Large intestine (tissue), 3 donors: ENCODE results near the gene CUX1. TPM values are rescaled to one million over a fixed set of nuclear protein-coding genes. Genes with fewer than 3 reads are reported as not detected.

Experiments used
- DNase-seq, 2 donors: peaks; one replicate each; pipeline versions ENCODE4 v3.0.0 to v3.0.0-alpha.2; 2013
- H3K27ac ChIP-seq: one replicate; pipeline ENCODE4 v1.5.1; 2013; ENCODE audit warnings: low read length
- H3K27me3 ChIP-seq: 2 replicates; pipeline ENCODE4 v1.6.1; 2013; ENCODE audit warnings: low read length; ENCODE audit not compliant: control insufficient read depth, insufficient read depth
- H3K36me3 ChIP-seq: 2 replicates; pipeline ENCODE4 v1.6.1; 2013; ENCODE audit warnings: low read length; ENCODE audit not compliant: control insufficient read depth, insufficient read depth
- H3K4me1 ChIP-seq: one replicate; pipeline ENCODE4 v1.6.1; 2013; ENCODE audit warnings: low read length; ENCODE audit not compliant: control insufficient read depth, insufficient read depth
- H3K4me3 ChIP-seq: one replicate; pipeline ENCODE4 v1.5.1; 2013; ENCODE audit warnings: low read length
- H3K9me3 ChIP-seq: one replicate; pipeline ENCODE4 v1.6.1; 2013; ENCODE audit warnings: mild to moderate bottlenecking, low read depth, low read length, moderate library complexity; ENCODE audit not compliant: control insufficient read depth
- WGBS: methylation state at CpG from one replicate; pipeline ENCODE4 v1.1.5; 2013; ENCODE audit warnings: low lambda C conversion rate; ENCODE audit not compliant: insufficient coverage; 5-methylcytosine and 5-hydroxymethylcytosine counted together
- polyA plus RNA-seq: library from polyadenylated mRNA; unstranded; fragments of 120-200 nt; gene quantifications from one replicate; pipeline ENCODE4 v1.2.1, GENCODE V29; 2013

Gene CUX1
- polyA plus RNA-seq, 1 donor, result 72.9 TPM

- Histone ChIP-seq H3K9me3 (peaks cover 12% of the 10 kb centered on the region), H3K36me3 (no peaks in the 10 kb centered on the region), H3K4me1 (peaks cover 9% of the 10 kb centered on the region), H3K4me3 (no peak overlapping the region), H3K27ac (no peak overlapping the region), H3K27me3 (peaks cover 20% of the 10 kb centered on the region)
- WGBS, result no CpG with 5 or more reads among the region's 13 CpGs
- DNase-seq, result no peak
Observed at GRCh38 chr7:102303669-102304422, 486.4 kb downstream of the CUX1 start.

- no peaks in the 10 kb centered on the region for H3K36me3 ChIP-seq
- H3K27ac ChIP-seq, result no peak overlapping the region
- no peak overlapping the region for H3K4me3 ChIP-seq
- peaks cover 9% of the 10 kb centered on the region for H3K4me1 ChIP-seq
- no peak for DNase-seq
- H3K9me3 ChIP-seq, result peaks cover 12% of the 10 kb centered on the region
- peaks cover 16% of the 10 kb centered on the region for H3K27me3 ChIP-seq
- WGBS, result no CpG with 5 or more reads among the region's 11 CpGs
Observed at GRCh38 chr7:102304668-102305067, 487.2 kb downstream of the CUX1 start.

GRCh38 chr7:102305414-102306268 lies 488.2 kb downstream of the CUX1 start:
- DNase-seq, result no peak
- Histone ChIP-seq H3K36me3 (no peaks in the 10 kb centered on the region), H3K27ac (no peak overlapping the region), H3K27me3 (peaks cover 6% of the 10 kb centered on the region), H3K9me3 (peaks cover 7% of the 10 kb centered on the region), H3K4me3 (no peak overlapping the region), H3K4me1 (peaks cover 9% of the 10 kb centered on the region)
- WGBS, result 100% methylated on average over 3 of the region's 17 CpGs

GRCh38 chr7:102306916-102307677 lies 489.7 kb downstream of the CUX1 start:
- Histone ChIP-seq H3K4me3 (no peak overlapping the region), H3K4me1 (peaks cover 9% of the 10 kb centered on the region), H3K9me3 (no peaks in the 10 kb centered on the region), H3K36me3 (no peaks in the 10 kb centered on the region), H3K27me3 (no peaks in the 10 kb centered on the region), H3K27ac (no peak overlapping the region)
- no CpG with 5 or more reads among the region's 17 CpGs for WGBS
- DNase-seq, result peak; percentile 60 to 90

- no peak for DNase-seq
- H3K4me1 ChIP-seq, result peaks cover 9% of the 10 kb centered on the region
- H3K4me3 ChIP-seq, result no peak overlapping the region
- no CpG with 5 or more reads among the region's 9 CpGs for WGBS
- H3K9me3 ChIP-seq, result no peaks in the 10 kb centered on the region
- H3K36me3 ChIP-seq, result no peaks in the 10 kb centered on the region
- H3K27ac ChIP-seq, result no peak overlapping the region
- H3K27me3 ChIP-seq, result no peaks in the 10 kb centered on the region
Observed at GRCh38 chr7:102310414-102310815, 493.0 kb downstream of the CUX1 start.

GRCh38 chr7:102312317-102312716 lies 494.9 kb downstream of the CUX1 start:
- no peaks in the 10 kb centered on the region for H3K27me3 ChIP-seq
- H3K4me1 ChIP-seq, result peaks cover 2% of the 10 kb centered on the region
- H3K36me3 ChIP-seq, result no peaks in the 10 kb centered on the region
- WGBS, result 94% methylated on average over 1 of the region's 2 CpGs
- no peak for DNase-seq
- no peak overlapping the region for H3K27ac ChIP-seq
- no peak overlapping the region for H3K4me3 ChIP-seq
- no peaks in the 10 kb centered on the region for H3K9me3 ChIP-seq

GRCh38 chr7:102313997-102314780 lies 496.8 kb downstream of the CUX1 start:
- no peaks in the 10 kb centered on the region for H3K27me3 ChIP-seq
- no peak overlapping the region for H3K27ac ChIP-seq
- H3K4me3 ChIP-seq, result no peak overlapping the region
- DNase-seq, result no peak
- H3K4me1 ChIP-seq, result no peaks in the 10 kb centered on the region
- H3K36me3 ChIP-seq, result no peaks in the 10 kb centered on the region
- H3K9me3 ChIP-seq, result no peaks in the 10 kb centered on the region
- 83% methylated on average over 1 of the region's 22 CpGs for WGBS

- no CpG with 5 or more reads among the region's 24 CpGs for WGBS
Observed at GRCh38 chr7:102317231-102318059, 500.0 kb downstream of the CUX1 start.

GRCh38 chr7:102318482-102318971 lies 501.1 kb downstream of the CUX1 start:
- DNase-seq, result no peak
- H3K4me1 ChIP-seq, result no peaks in the 10 kb centered on the region
- H3K27me3 ChIP-seq, result peaks cover 4% of the 10 kb centered on the region
- no peaks in the 10 kb centered on the region for H3K9me3 ChIP-seq
- no peak overlapping the region for H3K4me3 ChIP-seq
- H3K36me3 ChIP-seq, result no peaks in the 10 kb centered on the region
- no peak overlapping the region for H3K27ac ChIP-seq
- WGBS, result no CpG with 5 or more reads among the region's 7 CpGs

More at GRCh38 chr7:102317231-102318059, 500.0 kb downstream of the CUX1 start:
- H3K27ac ChIP-seq, result no peak overlapping the region
- no peak for DNase-seq
- no peaks in the 10 kb centered on the region for H3K36me3 ChIP-seq
- peaks cover 4% of the 10 kb centered on the region for H3K27me3 ChIP-seq
- H3K4me1 ChIP-seq, result no peaks in the 10 kb centered on the region
- H3K4me3 ChIP-seq, result no peak overlapping the region
- H3K9me3 ChIP-seq, result no peaks in the 10 kb centered on the region
